Endothelial cell of umbilical vein (primary cell): ENCODE measurements around the gene SAMD4A. TPM values are rescaled to one million over a fixed set of nuclear protein-coding genes. Genes with fewer than 3 reads are reported as not detected.
A peak's percentile ranks its signal among the peaks of the same experiment; 100 is the strongest.

Experiments used
- BruUV-seq: library from RNA; stranded (reverse); fragments of 400-500 nt; replicated peaks from 2 replicates; lab custom pipeline; 2021; lab: Mats Ljungman, UMichigan
- CTCF ChIA-PET: fragments of 300-600, 350-600 bp; sonication (Branson Sonifier 250); formaldehyde crosslinking; loops from one replicate; lab custom pipeline; 2021; ENCODE audit warnings: antibody characterized with exemption, inconsistent platforms; lab: Charles Lee
- POLR2A ChIA-PET: fragments of 300-600, 350-600 bp; sonication (Branson Sonifier 250); formaldehyde crosslinking; loops from one replicate; lab custom pipeline; 2021; ENCODE audit warnings: antibody characterized with exemption, inconsistent platforms; lab: Charles Lee
- DNase-seq: peaks from one replicate; pipeline ENCODE4 v3.0.0-alpha.2; 2011; ENCODE audit warnings: low read depth, low spot score
- FAIRE-seq: peaks from 2 replicates; lab custom pipeline; 2011; peaks lifted over from hg19 to GRCh38; lab: Jason Lieb, UNC
- H2AFZ ChIP-seq: 2 replicates; pipeline ENCODE4 v1.6.0; 2012; ENCODE audit warnings: low read depth, low read length, control low read depth, inconsistent platforms
- H3K27ac ChIP-seq: 2 replicates; pipeline ENCODE4 v1.5.1; 2011; ENCODE audit warnings: low read depth, mild to moderate bottlenecking, control low read depth, low read length, moderate library complexity; ENCODE audit not compliant: insufficient read depth
- H3K27me3 ChIP-seq, 2 experiments: 2 replicates each; pipeline versions ENCODE4 v1.6.0 to v1.6.1; 2011; ENCODE audit warnings: low read length in 2 of 2, mixed read lengths in 1 of 2; ENCODE audit not compliant: control insufficient read depth in 2 of 2, insufficient read depth in 2 of 2
- H3K36me3 ChIP-seq, 2 experiments: 2 replicates in 1 of 2; 3 replicates in 1 of 2; pipeline ENCODE4 v1.5.1; 2011; ENCODE audit warnings: low read length in 2 of 2, mild to moderate bottlenecking in 1 of 2, moderate library complexity in 1 of 2; ENCODE audit not compliant: control insufficient read depth in 2 of 2, insufficient read depth in 2 of 2; ENCODE audit errors: extremely low read depth in 1 of 2
- H3K4me1 ChIP-seq: 3 replicates; pipeline ENCODE4 v1.5.1; 2011; ENCODE audit warnings: mild to moderate bottlenecking, low read length; ENCODE audit not compliant: control insufficient read depth, insufficient read depth; ENCODE audit errors: extremely low read depth
- H3K4me2 ChIP-seq: 2 replicates; pipeline ENCODE4 v1.6.1; 2011; ENCODE audit warnings: low read length, control low read depth, mixed read lengths; ENCODE audit not compliant: insufficient read depth
- H3K4me3 ChIP-seq, 3 experiments: fragments of 200-600 bp in 1 of 3; sonication (generic), shearing (Covaris generic) in 1 of 3; replicated peaks in 1 of 3; 2 replicates each; pipeline ENCODE4 v1.5.1; 2011 to 2016; ENCODE audit warnings: control low read depth in 3 of 3, low read length in 3 of 3, mild to moderate bottlenecking in 2 of 3, inconsistent platforms in 1 of 3, low read depth in 1 of 3, moderate library complexity in 1 of 3; ENCODE audit not compliant: insufficient read depth in 1 of 3
- H3K79me2 ChIP-seq: 2 replicates; pipeline ENCODE4 v1.6.0; 2012; ENCODE audit warnings: low read length, inconsistent platforms; ENCODE audit not compliant: control insufficient read depth, insufficient read depth
- H3K9ac ChIP-seq: replicated peaks from 2 replicates; pipeline ENCODE3; 2011; ENCODE audit warnings: low read length, control low read depth; ENCODE audit not compliant: insufficient read depth; ENCODE audit errors: extremely low read depth
- H3K9me1 ChIP-seq: replicated peaks from 3 replicates; pipeline ENCODE4 v1.6.0; 2011; ENCODE audit warnings: mild to moderate bottlenecking, low read length; ENCODE audit not compliant: control insufficient read depth, insufficient read depth; ENCODE audit errors: extremely low read depth
- H3K9me3 ChIP-seq: replicated peaks from 2 replicates; pipeline ENCODE4 v1.5.1; 2012; ENCODE audit warnings: low read length, inconsistent platforms; ENCODE audit not compliant: control insufficient read depth, insufficient read depth
- H4K20me1 ChIP-seq: replicated peaks from 2 replicates; pipeline ENCODE3; 2011; ENCODE audit warnings: mild to moderate bottlenecking, low read length; ENCODE audit not compliant: control insufficient read depth, insufficient read depth; ENCODE audit errors: extremely low read depth
- CTCF ChIP-seq, 2 donors: IDR thresholded peaks; 1 replicate in 1 of 2; 2 replicates in 1 of 2; pipeline ENCODE4 v1.5.1; 2011; ENCODE audit warnings: low read length in 2 of 2, mild to moderate bottlenecking in 2 of 2, moderate library complexity in 2 of 2, control low read depth in 1 of 2, inconsistent platforms in 1 of 2, low read depth in 1 of 2; ENCODE audit not compliant: insufficient read depth in 1 of 2; ENCODE audit errors: extremely low read depth in 1 of 2
- EZH2 ChIP-seq: IDR thresholded peaks from 2 replicates; pipeline ENCODE4 v1.6.1; 2012; ENCODE audit warnings: borderline replicate concordance, low read depth, mild to moderate bottlenecking, moderate library complexity, low read length, inconsistent platforms; ENCODE audit not compliant: severe bottlenecking
- FOS ChIP-seq: IDR thresholded peaks from 2 replicates; pipeline ENCODE4 v1.6.1; 2011; ENCODE audit warnings: mild to moderate bottlenecking, low read length, moderate library complexity, borderline replicate concordance; ENCODE audit not compliant: insufficient read depth
- GATA2 ChIP-seq: IDR thresholded peaks from 2 replicates; pipeline ENCODE4 v1.7.0; 2011; ENCODE audit warnings: low read depth, mild to moderate bottlenecking, moderate library complexity, mixed read lengths, low read length; ENCODE audit not compliant: insufficient read length, insufficient read depth
- JUN ChIP-seq: IDR thresholded peaks from 2 replicates; pipeline ENCODE4 v1.6.1; 2011; ENCODE audit warnings: borderline replicate concordance, low read depth; ENCODE audit not compliant: insufficient read length, insufficient read depth
- MAX ChIP-seq: IDR thresholded peaks from 2 replicates; pipeline ENCODE4 v1.6.1; 2011; ENCODE audit not compliant: insufficient read depth, insufficient read length
- MYC ChIP-seq: IDR thresholded peaks from one replicate; pipeline ENCODE4 v1.6.1; 2011; ENCODE audit warnings: mild to moderate bottlenecking, low read depth, low read length
- POLR2A ChIP-seq: IDR thresholded peaks from 2 replicates; pipeline ENCODE4 v1.6.1; 2012; ENCODE audit warnings: low read depth, mild to moderate bottlenecking, control low read depth, low read length
- POLR2AphosphoS5 ChIP-seq: IDR thresholded peaks from 2 replicates; pipeline ENCODE4 v1.6.1; 2012; ENCODE audit warnings: low read depth, mild to moderate bottlenecking, control low read depth, low read length, moderate library complexity; ENCODE audit not compliant: insufficient read depth
- dilution Hi-C: fragments of 300-500 bp; cut with MboI; formaldehyde crosslinking; loops from one replicate; pipeline ENCODE4 v1.15.0; 2019; ENCODE audit warnings: low sequenced_read_pairs; ENCODE audit not compliant: extremely low pct_ligation_motif_present
- intact Hi-C: fragments of 100-400 bp; cut with micrococcal nuclease; formaldehyde crosslinking; loops from one replicate; pipeline ENCODE4 v1.10.0; 2022
- polyA plus RNA-seq, 4 experiments: library from polyadenylated mRNA; depleted of rRNA in 3 of 4; stranded (reverse) in 3 of 4; unstranded in 1 of 4; fragments of >200 nt; gene quantifications; 2 replicates each; pipeline versions ENCODE4 v1.2.1 to v1.2.3, GENCODE V29; 2011 to 2012; ENCODE audit warnings: missing spikeins in 1 of 4
- total RNA-seq: library from RNA; stranded (reverse); gene quantifications from 2 replicates; pipeline ENCODE4 v1.2.3, GENCODE V29; 2021

Gene SAMD4A
- total and polyA plus RNA-seq, 2 donors (not counting 3 experiments of a cell fraction or from before 2014, with no cell fraction given), result 37.7 to 95.3 TPM

GRCh38 chr14:54698501-54698900 lies 131.6 kb downstream of the SAMD4A start:
- Histone ChIP-seq H3K79me2 (peaks cover 33% of the 10 kb centered on the region), H3K4me2 (no peak overlapping the region), H3K36me3 (peaks cover 0 to 10% of the 10 kb centered on the region in 2 experiments), H4K20me1 (peaks cover 3% of the 10 kb centered on the region), H2AFZ (no peak overlapping the region), H3K9ac (no peak overlapping the region), H3K27ac (no peak overlapping the region), H3K9me1 (no peaks in the 10 kb centered on the region), H3K4me1 (peaks cover 15% of the 10 kb centered on the region), H3K27me3 (no peaks in the 10 kb centered on the region), H3K9me3 (no peaks in the 10 kb centered on the region), H3K4me3 (no peak overlapping the region)
- ChIA-PET CTCF (interaction anchor here (2.6 kb wide), 1 partner anchor 134 kb away, joined by 8 read pairs; no protein-coding TSS in a partner anchor), POLR2A (no interaction called here)
- dilution Hi-C loops, result no loop called here
- TF ChIP-seq MYC (no peak), CTCF (IDR thresholded peaks at IDR 0.05; ENCODE audit: extremely low read depth in 1 of 2, insufficient read depth in 1 of 2, low read depth in 1 of 2, low read length in 2 of 2) (no peak), POLR2A (no peak), GATA2 (no peak), POLR2AphosphoS5 (no peak), EZH2 (no peak), MAX (no peak), FOS (no peak), JUN (no peak)
- no TSS peak for BruUV-seq
- DNase-seq, result no peak
- intact Hi-C loops, result no loop called here
- peak; percentile 53 for FAIRE-seq
